Subcutaneous adipose tissue (tissue), 4 donors: Measurements from ENCODE around the gene EXOSC5. TPM values are rescaled to one million over a fixed set of nuclear protein-coding genes. Genes with fewer than 3 reads are reported as not detected.

ENCODE experiments used
- total RNA-seq, 4 donors: library from RNA; depleted of rRNA; stranded (reverse); fragments of >200 nt; gene quantifications; one replicate each; pipeline ENCODE4 v1.1.0, GENCODE V29; 2016
- TF ChIP-seq, protein P1 (sequence below): fragments of 450-650 bp; IDR thresholded peaks from one replicate; pipeline ENCODE4 v1.5.1; 2016; ENCODE audit warnings: low read depth, mild to moderate bottlenecking, control low read depth, antibody characterized with exemption, moderate library complexity

Gene EXOSC5
- 10 to 100 TPM; 10.9 to 20.5 (median 17.1) TPM for total RNA-seq

DNA sequence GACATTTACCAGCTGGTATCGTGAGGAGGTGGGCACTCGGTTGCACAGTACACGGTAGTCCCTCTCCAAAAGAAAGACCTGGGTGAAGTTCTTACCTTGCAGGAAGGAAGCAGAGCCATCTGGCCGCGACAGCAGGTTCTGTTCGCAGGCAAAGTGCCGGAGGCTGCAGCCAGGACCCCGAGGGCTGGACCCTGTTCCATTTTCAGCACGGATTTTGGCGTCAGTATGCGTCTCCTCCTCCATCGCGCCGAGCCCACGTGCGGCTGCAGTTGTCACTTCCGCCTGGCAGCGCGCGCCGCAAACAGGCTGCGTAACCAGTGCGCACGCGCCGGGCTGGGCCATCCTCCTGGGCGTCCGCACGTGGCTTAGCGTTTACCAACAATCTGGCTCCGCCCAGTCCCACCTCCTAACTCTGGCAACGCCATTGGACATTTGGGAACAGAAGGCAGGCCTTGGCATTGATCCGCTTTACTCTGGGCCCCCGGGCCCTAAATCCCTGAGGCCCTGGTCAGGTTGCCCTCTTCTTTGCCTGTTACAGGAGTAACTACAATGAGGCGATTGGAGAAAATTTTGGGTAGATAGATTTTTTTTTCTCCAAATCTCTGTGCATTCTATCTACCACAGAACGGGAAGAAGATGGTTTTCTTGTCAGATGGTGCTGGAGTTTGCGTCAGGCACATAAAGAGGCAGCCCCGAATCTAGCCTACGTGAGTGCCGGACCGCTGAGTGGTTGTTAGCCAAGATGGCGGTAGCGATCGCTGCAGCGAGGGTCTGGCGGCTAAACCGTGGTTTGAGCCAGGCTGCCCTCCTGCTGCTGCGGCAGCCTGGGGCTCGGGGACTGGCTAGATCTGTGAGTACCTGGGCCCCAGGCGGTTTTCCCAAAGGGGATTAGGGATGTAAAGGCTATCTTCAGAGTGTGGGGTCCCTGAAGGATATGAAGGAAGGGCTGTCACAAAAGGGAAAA, at the start of gene EXOSC5, which contains the start of gene BCKDHA:
Gene EXOSC5 (minus strand): TSS at position 274 of the 964 bp plus-strand sequence. CDS start 31 bp downstream, at position 243.
Gene BCKDHA (plus strand): TSS at position 733 of the 964 bp plus-strand sequence. CDS start 10 bp downstream, at position 743.
- TF ChIP-seq, protein P1, sequence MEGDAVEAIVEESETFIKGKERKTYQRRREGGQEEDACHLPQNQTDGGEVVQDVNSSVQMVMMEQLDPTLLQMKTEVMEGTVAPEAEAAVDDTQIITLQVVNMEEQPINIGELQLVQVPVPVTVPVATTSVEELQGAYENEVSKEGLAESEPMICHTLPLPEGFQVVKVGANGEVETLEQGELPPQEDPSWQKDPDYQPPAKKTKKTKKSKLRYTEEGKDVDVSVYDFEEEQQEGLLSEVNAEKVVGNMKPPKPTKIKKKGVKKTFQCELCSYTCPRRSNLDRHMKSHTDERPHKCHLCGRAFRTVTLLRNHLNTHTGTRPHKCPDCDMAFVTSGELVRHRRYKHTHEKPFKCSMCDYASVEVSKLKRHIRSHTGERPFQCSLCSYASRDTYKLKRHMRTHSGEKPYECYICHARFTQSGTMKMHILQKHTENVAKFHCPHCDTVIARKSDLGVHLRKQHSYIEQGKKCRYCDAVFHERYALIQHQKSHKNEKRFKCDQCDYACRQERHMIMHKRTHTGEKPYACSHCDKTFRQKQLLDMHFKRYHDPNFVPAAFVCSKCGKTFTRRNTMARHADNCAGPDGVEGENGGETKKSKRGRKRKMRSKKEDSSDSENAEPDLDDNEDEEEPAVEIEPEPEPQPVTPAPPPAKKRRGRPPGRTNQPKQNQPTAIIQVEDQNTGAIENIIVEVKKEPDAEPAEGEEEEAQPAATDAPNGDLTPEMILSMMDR, result no peak

DNA sequence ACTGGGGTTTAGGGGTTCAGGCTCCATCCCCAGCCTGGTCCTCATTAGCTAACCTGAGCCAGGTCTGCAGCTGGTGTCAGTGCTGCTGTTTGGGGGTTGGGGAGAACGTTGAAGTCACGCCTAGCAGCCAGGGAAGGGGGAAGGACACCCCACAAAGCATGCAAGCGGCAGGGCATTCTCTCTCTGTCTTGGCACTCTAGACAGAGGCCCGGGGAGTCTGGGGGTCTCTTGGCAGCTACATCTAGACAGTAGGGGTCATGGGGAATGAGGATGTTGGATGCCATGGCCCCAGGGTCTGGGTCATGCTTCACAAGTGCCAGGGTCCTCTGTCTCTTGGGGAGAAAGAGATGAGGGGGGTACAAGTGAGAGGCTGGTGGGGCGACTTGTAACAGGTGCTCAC, 48.4 kb upstream of the EXOSC5 start:
- TF ChIP-seq, protein P1, result no peak

DNA sequence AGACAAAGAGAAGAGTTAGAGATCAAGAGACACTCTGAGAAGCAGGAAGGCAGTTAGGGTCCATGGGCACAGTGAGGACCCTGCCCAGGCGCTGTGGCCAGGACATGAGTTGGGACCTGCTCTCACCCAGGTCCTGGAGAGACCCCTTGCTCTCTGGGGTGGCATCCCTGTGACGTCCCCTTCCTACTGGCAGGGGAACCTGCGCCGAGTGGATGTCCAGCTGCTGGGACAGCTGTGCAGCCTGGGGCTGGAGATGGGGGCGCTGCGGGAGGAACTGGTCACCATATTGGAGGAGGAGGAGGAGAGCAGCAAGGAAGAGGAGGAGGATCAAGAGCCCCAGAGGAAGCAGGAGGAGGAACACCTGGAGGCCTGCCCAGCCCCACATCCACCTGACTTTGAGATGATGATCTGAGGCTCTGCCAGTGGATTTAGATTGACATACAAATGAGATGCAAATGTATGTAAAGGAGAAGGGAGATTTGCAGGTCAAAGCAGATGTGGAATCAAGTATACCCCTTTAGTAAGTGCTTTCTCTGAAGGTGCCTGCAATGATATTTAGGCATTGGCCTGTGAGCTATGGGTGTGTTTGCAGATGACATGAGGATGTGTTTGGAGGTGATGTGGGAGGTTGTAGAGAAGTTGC, 46.8 kb upstream of the EXOSC5 start:
- TF ChIP-seq, protein P1, result no peak

DNA sequence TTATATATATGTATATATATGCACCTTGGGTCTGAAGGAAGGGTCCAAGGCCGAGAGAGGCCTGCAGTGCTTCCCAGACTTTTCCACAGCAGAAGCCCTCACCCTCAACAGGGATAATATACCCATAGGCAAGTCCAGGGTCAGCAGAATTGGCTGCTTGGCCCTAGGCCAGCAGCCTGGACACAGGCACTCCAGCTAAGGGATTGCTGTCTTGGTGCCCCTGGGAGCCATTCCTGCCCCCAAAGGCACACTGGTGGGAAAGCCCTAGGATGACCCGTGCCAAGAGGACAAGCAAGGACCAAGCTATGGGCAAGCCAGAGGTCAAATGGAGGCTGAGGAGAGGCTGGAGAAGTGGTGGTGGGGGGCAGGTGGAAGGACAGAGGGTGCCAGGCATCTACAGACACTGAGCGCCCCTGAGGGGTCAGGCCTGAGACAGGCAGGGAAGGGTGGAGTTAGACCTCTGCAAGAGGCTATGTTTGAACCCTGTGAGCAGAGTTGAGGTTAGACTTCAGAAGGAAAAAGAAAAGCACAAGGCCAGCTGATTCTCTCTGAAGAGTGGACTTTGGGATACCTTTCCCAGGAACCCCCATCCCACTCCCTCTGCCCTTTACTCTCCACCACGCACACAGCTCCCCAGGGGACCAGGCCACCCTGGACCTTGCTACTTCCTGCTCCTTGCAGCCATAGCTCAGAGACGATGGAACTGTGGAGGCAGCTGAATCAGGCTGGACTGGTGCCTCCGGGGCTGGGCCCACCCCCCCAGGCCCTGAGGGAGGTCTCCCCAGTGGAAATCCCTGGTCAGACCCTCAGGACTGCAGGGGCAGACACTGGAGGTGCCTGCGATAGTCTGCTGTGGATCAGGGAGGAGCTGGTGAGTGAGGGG, 45.6 kb upstream of the EXOSC5 start, which contains the start of gene ERICH4:
Gene ERICH4 (plus strand): TSS at position 684 of the 883 bp plus-strand sequence. CDS start 14 bp downstream, at position 698.
- TF ChIP-seq, protein P1, result no peak

DNA sequence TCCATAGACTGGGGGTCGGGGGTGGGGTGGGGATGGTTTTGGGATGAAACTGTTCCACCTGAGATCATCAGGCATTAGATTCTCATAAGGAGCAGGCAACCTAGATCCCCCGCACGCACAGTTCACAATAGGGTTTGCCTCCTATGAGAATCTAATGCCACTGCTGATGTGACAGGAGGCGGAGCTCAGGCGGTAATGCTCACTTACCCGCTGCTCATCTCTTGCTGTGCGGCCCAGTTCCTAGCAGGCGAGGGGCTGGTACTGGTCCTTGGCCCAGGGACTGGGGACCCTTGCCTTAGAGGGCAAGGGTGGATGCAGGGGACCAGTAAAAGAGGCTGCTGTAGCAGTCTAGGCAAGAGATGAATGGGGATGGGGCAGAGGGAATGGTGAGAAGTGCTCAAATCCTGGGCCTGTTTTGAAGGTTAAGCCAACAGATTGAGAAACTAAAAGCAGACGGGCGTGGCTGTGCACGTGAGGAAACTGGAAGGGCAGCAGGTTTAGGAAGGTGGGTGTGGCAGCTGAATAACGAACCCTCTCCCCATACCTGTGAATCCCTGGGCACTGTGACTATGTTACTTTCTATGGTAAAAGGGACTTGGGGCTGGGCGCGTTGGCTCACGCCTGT, 44.3 kb upstream of the EXOSC5 start:
- TF ChIP-seq, protein P1, result no peak

DNA sequence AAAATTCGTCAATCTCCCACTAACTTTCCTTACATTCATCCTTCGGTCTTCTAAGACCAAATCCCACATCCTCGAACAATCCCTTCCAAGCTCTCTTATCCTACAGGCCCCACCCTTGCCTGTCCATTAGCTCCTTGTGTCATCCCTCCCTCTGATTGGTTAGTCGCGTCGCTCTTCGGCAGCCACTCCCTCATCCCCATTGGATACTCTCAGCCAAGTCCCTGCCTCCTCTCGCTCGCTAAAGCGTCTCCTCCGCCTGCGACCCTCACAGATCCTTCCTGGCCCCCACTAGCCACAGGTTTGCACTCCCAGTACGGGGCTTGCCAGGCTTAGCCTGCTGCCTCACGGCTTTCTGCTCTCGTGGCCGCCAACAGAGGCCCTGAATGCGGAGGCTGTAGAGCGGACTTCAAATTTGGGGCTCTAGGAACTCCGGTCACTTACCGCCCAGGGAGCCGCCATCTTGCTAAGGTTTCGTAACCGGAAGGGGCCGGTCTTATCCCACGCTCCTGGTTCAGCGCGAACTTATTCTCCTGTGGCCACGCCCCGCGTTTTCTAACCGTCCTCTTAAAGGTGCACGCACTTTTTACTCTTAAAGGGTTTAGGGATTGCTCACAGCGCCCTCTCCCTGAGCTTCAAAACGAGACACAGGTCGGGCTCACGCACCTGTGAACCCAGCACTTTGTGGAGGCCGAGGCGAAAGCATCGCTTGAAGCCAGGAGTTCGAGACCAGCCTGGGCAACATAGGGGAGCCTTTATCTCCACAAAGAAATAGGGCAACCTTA, 42.5 kb upstream of the EXOSC5 start, which contains the start of gene DMAC2:
Gene DMAC2 (minus strand): TSS at position 472 of the 782 bp plus-strand sequence. CDS start 13 bp downstream, at position 459.
- TF ChIP-seq, protein P1, result no peak
